IMR-90 (cell line): ENCODE measurements around the gene ZNF786.

ENCODE experiments used
- BHLHE40 ChIP-seq: fragments of 150-350 bp; IDR thresholded peaks from 2 replicates; pipeline ENCODE4 v1.6.1; 2016; ENCODE audit warnings: mild to moderate bottlenecking, low read depth, low read length
- CEBPB ChIP-seq: IDR thresholded peaks from 2 replicates; pipeline ENCODE4 v1.6.1; 2012; ENCODE audit warnings: low read depth, low read length, improper control_type of control experiment
- MAFK ChIP-seq: IDR thresholded peaks from 2 replicates; pipeline ENCODE4 v1.6.1; 2012; ENCODE audit warnings: low read depth, low read length, improper control_type of control experiment
- MAZ ChIP-seq: IDR thresholded peaks from 2 replicates; pipeline ENCODE4 v1.6.1; 2012; ENCODE audit warnings: low read depth, mild to moderate bottlenecking, low read length, improper control_type of control experiment, moderate library complexity, borderline replicate concordance
- MXI1 ChIP-seq: IDR thresholded peaks from 2 replicates; pipeline ENCODE4 v1.6.1; 2012; ENCODE audit warnings: low read depth, mild to moderate bottlenecking, low read length, moderate library complexity, borderline replicate concordance
- POLR2A ChIP-seq: IDR thresholded peaks from 2 replicates; pipeline ENCODE4 v1.6.1; 2012; ENCODE audit warnings: mild to moderate bottlenecking, low read depth, low read length
- RAD21 ChIP-seq: IDR thresholded peaks from 2 replicates; pipeline ENCODE4 v1.6.1; 2012; ENCODE audit warnings: low read length, improper control_type of control experiment
- RCOR1 ChIP-seq: IDR thresholded peaks from 2 replicates; pipeline ENCODE4 v1.6.1; 2012; ENCODE audit warnings: mild to moderate bottlenecking, low read length, improper control_type of control experiment; ENCODE audit not compliant: insufficient replicate concordance
- RFX5 ChIP-seq: IDR thresholded peaks from 2 replicates; pipeline ENCODE4 v1.8.0; 2012; ENCODE audit warnings: low read depth, mild to moderate bottlenecking, low read length, moderate library complexity
- USF2 ChIP-seq: fragments of 150-350 bp; IDR thresholded peaks from 2 replicates; pipeline ENCODE4 v1.6.1; 2017; ENCODE audit warnings: mild to moderate bottlenecking, antibody characterized with exemption, low read length, low read depth
- TF ChIP-seq, protein P1 (sequence below): conservative IDR thresholded peaks from 2 replicates; pipeline ENCODE4 v1.5.1; 2012; ENCODE audit warnings: mild to moderate bottlenecking, low read depth, low read length, improper control_type of control experiment
- TF ChIP-seq, protein P2 (sequence below): fragments of 150-350 bp; IDR thresholded peaks from 2 replicates; pipeline ENCODE4 v1.6.1; 2016; ENCODE audit warnings: low read depth, mild to moderate bottlenecking, low read length, moderate library complexity, borderline replicate concordance

GRCh38 chr7:149085866-149086265 lies 4.7 kb downstream of the ZNF786 start:
- TF ChIP-seq BHLHE40: no peak
- no peak for TF ChIP-seq POLR2A
- TF ChIP-seq, protein P1, sequence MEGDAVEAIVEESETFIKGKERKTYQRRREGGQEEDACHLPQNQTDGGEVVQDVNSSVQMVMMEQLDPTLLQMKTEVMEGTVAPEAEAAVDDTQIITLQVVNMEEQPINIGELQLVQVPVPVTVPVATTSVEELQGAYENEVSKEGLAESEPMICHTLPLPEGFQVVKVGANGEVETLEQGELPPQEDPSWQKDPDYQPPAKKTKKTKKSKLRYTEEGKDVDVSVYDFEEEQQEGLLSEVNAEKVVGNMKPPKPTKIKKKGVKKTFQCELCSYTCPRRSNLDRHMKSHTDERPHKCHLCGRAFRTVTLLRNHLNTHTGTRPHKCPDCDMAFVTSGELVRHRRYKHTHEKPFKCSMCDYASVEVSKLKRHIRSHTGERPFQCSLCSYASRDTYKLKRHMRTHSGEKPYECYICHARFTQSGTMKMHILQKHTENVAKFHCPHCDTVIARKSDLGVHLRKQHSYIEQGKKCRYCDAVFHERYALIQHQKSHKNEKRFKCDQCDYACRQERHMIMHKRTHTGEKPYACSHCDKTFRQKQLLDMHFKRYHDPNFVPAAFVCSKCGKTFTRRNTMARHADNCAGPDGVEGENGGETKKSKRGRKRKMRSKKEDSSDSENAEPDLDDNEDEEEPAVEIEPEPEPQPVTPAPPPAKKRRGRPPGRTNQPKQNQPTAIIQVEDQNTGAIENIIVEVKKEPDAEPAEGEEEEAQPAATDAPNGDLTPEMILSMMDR: no peak
- TF ChIP-seq MXI1: no peak
- TF ChIP-seq RAD21: no peak
- TF ChIP-seq USF2: no peak
- no peak for TF ChIP-seq CEBPB
- TF ChIP-seq MAFK: no peak
- TF ChIP-seq, protein P2, sequence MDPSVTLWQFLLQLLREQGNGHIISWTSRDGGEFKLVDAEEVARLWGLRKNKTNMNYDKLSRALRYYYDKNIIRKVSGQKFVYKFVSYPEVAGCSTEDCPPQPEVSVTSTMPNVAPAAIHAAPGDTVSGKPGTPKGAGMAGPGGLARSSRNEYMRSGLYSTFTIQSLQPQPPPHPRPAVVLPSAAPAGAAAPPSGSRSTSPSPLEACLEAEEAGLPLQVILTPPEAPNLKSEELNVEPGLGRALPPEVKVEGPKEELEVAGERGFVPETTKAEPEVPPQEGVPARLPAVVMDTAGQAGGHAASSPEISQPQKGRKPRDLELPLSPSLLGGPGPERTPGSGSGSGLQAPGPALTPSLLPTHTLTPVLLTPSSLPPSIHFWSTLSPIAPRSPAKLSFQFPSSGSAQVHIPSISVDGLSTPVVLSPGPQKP: no peak
- no peak for TF ChIP-seq RFX5
- no peak for TF ChIP-seq RCOR1
- TF ChIP-seq MAZ: no peak
